ENCODE measurements around the gene TRIP4. TPM values are rescaled to one million over a fixed set of nuclear protein-coding genes. Genes with fewer than 3 reads are reported as not detected.

TRIP4 gene
- polyA plus RNA-seq, 1 donor from 2014 or later: 20.8 TPM

GRCh38 chr15:64412216-64412615, 24.6 kb downstream of the TRIP4 start:
- Histone ChIP-seq H3K4me2 (ENCODE audit: low read length) (no peak overlapping the region), H3K27ac (ENCODE audit: low read length) (no peak overlapping the region), H4K20me1 (ENCODE audit: insufficient read depth) (no peaks in the 10 kb centered on the region), H3F3A (ENCODE audit: insufficient read depth, low read length, poor library complexity, severe bottlenecking) (no peaks in the 10 kb centered on the region), H3K9me3 (ENCODE audit: low read length) (no peaks in the 10 kb centered on the region), H3K27me3 (ENCODE audit: insufficient read depth, low read depth, low read length) (no peaks in the 10 kb centered on the region), H2AFZ (ENCODE audit: low read depth, low read length) (no peak overlapping the region), H3K79me2 (replicated peaks; ENCODE audit: insufficient read depth, low read length) (no peaks in the 10 kb centered on the region), H3K36me3 (ENCODE audit: insufficient read depth, low read length) (peaks cover 18% of the 10 kb centered on the region), H3K4me3 (ENCODE audit: low read length) (no peak overlapping the region), H3K9me2 (ENCODE audit: insufficient read depth, low read length) (no peaks in the 10 kb centered on the region), H3K9ac (ENCODE audit: low read length) (no peak overlapping the region)
- TF ChIP-seq TAF1 (IDR thresholded peaks at IDR 0.05; ENCODE audit: low read depth) (no peak), SMC3 (conservative IDR thresholded peaks at IDR 0.05; ENCODE audit: poor library complexity) (no peak), CTCF (IDR thresholded peaks at IDR 0.05; ENCODE audit: poor library complexity, severe bottlenecking) (no peak), RAD21 (conservative IDR thresholded peaks at IDR 0.05) (no peak), MXI1 (conservative IDR thresholded peaks at IDR 0.05; ENCODE audit: poor library complexity, severe bottlenecking) (no peak), POLR2AphosphoS5 (IDR thresholded peaks at IDR 0.05) (no peak), EZH2 (IDR thresholded peaks at IDR 0.05; ENCODE audit: borderline replicate concordance, insufficient read depth, low read length, poor library complexity, severe bottlenecking) (no peak), EP300 (conservative IDR thresholded peaks at IDR 0.05; ENCODE audit: poor library complexity, severe bottlenecking) (no peak), REST (IDR thresholded peaks at IDR 0.05; ENCODE audit: borderline replicate concordance) (no peak)

GRCh38 chr15:64422697-64423096, 35.1 kb downstream of the TRIP4 start:
- TF ChIP-seq SMC3 (conservative IDR thresholded peaks at IDR 0.05; ENCODE audit: poor library complexity) (no peak), REST (IDR thresholded peaks at IDR 0.05; ENCODE audit: borderline replicate concordance) (no peak), RAD21 (conservative IDR thresholded peaks at IDR 0.05) (no peak), MXI1 (conservative IDR thresholded peaks at IDR 0.05; ENCODE audit: poor library complexity, severe bottlenecking) (no peak), EP300 (conservative IDR thresholded peaks at IDR 0.05; ENCODE audit: poor library complexity, severe bottlenecking) (no peak), CTCF (IDR thresholded peaks at IDR 0.05; ENCODE audit: poor library complexity, severe bottlenecking) (no peak), EZH2 (IDR thresholded peaks at IDR 0.05; ENCODE audit: borderline replicate concordance, insufficient read depth, low read length, poor library complexity, severe bottlenecking) (no peak), TAF1 (IDR thresholded peaks at IDR 0.05; ENCODE audit: low read depth) (no peak), POLR2AphosphoS5 (IDR thresholded peaks at IDR 0.05) (no peak)
- Histone ChIP-seq H3K27me3 (ENCODE audit: insufficient read depth, low read depth, low read length) (no peaks in the 10 kb centered on the region), H3K27ac (ENCODE audit: low read length) (no peak overlapping the region), H2AFZ (ENCODE audit: low read depth, low read length) (no peak overlapping the region), H3K9me2 (ENCODE audit: insufficient read depth, low read length) (no peaks in the 10 kb centered on the region), H3K4me2 (ENCODE audit: low read length) (no peak overlapping the region), H3K9me3 (ENCODE audit: low read length) (no peaks in the 10 kb centered on the region), H3F3A (ENCODE audit: insufficient read depth, low read length, poor library complexity, severe bottlenecking) (no peaks in the 10 kb centered on the region), H4K20me1 (ENCODE audit: insufficient read depth) (no peaks in the 10 kb centered on the region), H3K9ac (ENCODE audit: low read length) (no peak overlapping the region), H3K79me2 (replicated peaks; ENCODE audit: insufficient read depth, low read length) (no peaks in the 10 kb centered on the region), H3K4me3 (ENCODE audit: low read length) (no peak overlapping the region), H3K36me3 (ENCODE audit: insufficient read depth, low read length) (peaks cover under 1% of the 10 kb centered on the region)
